ENCODE results near the gene DYNLRB2. TPM values are rescaled to one million over a fixed set of nuclear protein-coding genes. Genes with fewer than 3 reads are reported as not detected.

The DYNLRB2 gene
- total and polyA plus RNA-seq, 10 of the 15 experiments (the other 5 are each of a cell fraction or from before 2014, with no cell fraction given) = 0.21 to 1.2 (median 0.40) TPM; not detected in 5

GRCh38 chr16:80564394-80564793 is 23.6 kb downstream of the DYNLRB2 start:
- Histone ChIP-seq H3K27ac (ENCODE audit: control insufficient read depth, insufficient read depth) (no peak overlapping the region), H3K4me3 (no peak overlapping the region), H3K27me3 (replicated peaks in 1 of 2; ENCODE audit: control insufficient read depth in 2 of 2, insufficient read depth in 2 of 2, low read length in 1 of 2) (peaks cover 0 to 5% of the 10 kb centered on the region in 2 experiments; a peak in 1 of 4 replicates), H4K20me1 (ENCODE audit: control insufficient read depth, insufficient read depth) (no peaks in the 10 kb centered on the region), H3K9ac (ENCODE audit: control insufficient read depth, insufficient read depth, low read length) (no peak overlapping the region), H3K79me2 (ENCODE audit: control insufficient read depth, insufficient read depth, low read length) (no peaks in the 10 kb centered on the region), H3K36me3 (ENCODE audit: control insufficient read depth in 2 of 2, insufficient read depth in 2 of 2, low read length in 1 of 2) (no peaks in the 10 kb centered on the region), H3K4me2 (ENCODE audit: control insufficient read depth, insufficient read depth) (no peak overlapping the region), H3K9me3 (replicated peaks; ENCODE audit: control insufficient read depth, insufficient read depth, low read length) (no peaks in the 10 kb centered on the region), H3K4me1 (ENCODE audit: control insufficient read depth, insufficient read depth, low read length) (no peaks in the 10 kb centered on the region; the same call in 1 of the 2 replicates), H2AFZ (ENCODE audit: control insufficient read depth, low read depth, low read length) (no peak overlapping the region)
- ATAC-seq (no peak), FAIRE-seq (no peak), DNase-seq (ENCODE audit: low read depth, low spot score) (no peak)
- ChIA-PET RAD21 (ENCODE audit: unreplicated experiment) (no interaction called here), SMC1A (ENCODE audit: uncharacterized antibody, unreplicated experiment) (interaction anchor here (1.0 kb wide), 1 partner anchor 83 kb away, joined by 3 read pairs; no protein-coding TSS in a partner anchor), POLR2A (no interaction called here), CTCF (interaction anchor here (1.1 kb wide), 1 partner anchor 16 kb away, joined by 3 read pairs; no protein-coding TSS in a partner anchor)
- no TSS peak for BruUV-seq (replicated peaks)
- 61% methylated on average over 7 of the region's 7 CpGs for WGBS (ENCODE audit: insufficient coverage, insufficient replicate concordance, low lambda C conversion rate, missing lambda C conversion rate)
- in situ Hi-C loops (cut with MboI) = no loop called here
- intact Hi-C loops (cut with micrococcal nuclease; ENCODE audit: unreplicated experiment) = no loop called here
- TF ChIP-seq, protein P1, sequence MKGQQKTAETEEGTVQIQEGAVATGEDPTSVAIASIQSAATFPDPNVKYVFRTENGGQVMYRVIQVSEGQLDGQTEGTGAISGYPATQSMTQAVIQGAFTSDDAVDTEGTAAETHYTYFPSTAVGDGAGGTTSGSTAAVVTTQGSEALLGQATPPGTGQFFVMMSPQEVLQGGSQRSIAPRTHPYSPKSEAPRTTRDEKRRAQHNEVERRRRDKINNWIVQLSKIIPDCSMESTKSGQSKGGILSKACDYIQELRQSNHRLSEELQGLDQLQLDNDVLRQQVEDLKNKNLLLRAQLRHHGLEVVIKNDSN (IDR thresholded peaks at IDR 0.05; ENCODE audit: borderline replicate concordance, extremely low read length, insufficient read depth, low read depth, low read length) = no peak
- peak; percentile 47; the same call in 1 of the 2 replicates for TF ChIP-seq GABPA (IDR thresholded peaks at IDR 0.05; ENCODE audit: low read depth)

GRCh38 chr16:80569440-80570105 is 28.8 kb downstream of the DYNLRB2 start:
- DNase-seq (ENCODE audit: low read depth, low spot score) (no peak), FAIRE-seq (peak; percentile 77), ATAC-seq (no peak; the same call in 2 of the 3 replicates)
- Histone ChIP-seq H3K36me3 (ENCODE audit: control insufficient read depth in 2 of 2, insufficient read depth in 2 of 2, low read length in 1 of 2) (no peaks in the 10 kb centered on the region), H3K27ac (ENCODE audit: control insufficient read depth, insufficient read depth) (no peak overlapping the region), H2AFZ (ENCODE audit: control insufficient read depth, low read depth, low read length) (no peak overlapping the region), H3K4me1 (ENCODE audit: control insufficient read depth, insufficient read depth, low read length) (no peaks in the 10 kb centered on the region; the same call in 1 of the 2 replicates), H4K20me1 (ENCODE audit: control insufficient read depth, insufficient read depth) (no peaks in the 10 kb centered on the region), H3K4me3 (no peak overlapping the region), H3K4me2 (ENCODE audit: control insufficient read depth, insufficient read depth) (no peak overlapping the region), H3K27me3 (replicated peaks in 1 of 2; ENCODE audit: control insufficient read depth in 2 of 2, insufficient read depth in 2 of 2, low read length in 1 of 2) (no peaks in the 10 kb centered on the region), H3K9me3 (replicated peaks; ENCODE audit: control insufficient read depth, insufficient read depth, low read length) (no peaks in the 10 kb centered on the region; the same call in 1 of the 3 replicates), H3K79me2 (ENCODE audit: control insufficient read depth, insufficient read depth, low read length) (no peaks in the 10 kb centered on the region), H3K9ac (ENCODE audit: control insufficient read depth, insufficient read depth, low read length) (no peak overlapping the region)
- ChIA-PET CTCF (no interaction called here), RAD21 (ENCODE audit: unreplicated experiment) (no interaction called here), POLR2A (interaction anchor here (0.6 kb wide), 1 partner anchor 478 kb away, joined by 4 read pairs; no protein-coding TSS in a partner anchor), SMC1A (ENCODE audit: uncharacterized antibody, unreplicated experiment) (no interaction called here)
- 46% methylated on average over 9 of the region's 9 CpGs for WGBS (ENCODE audit: insufficient coverage, insufficient replicate concordance, low lambda C conversion rate, missing lambda C conversion rate)
- BruUV-seq (replicated peaks) = no TSS peak
- intact Hi-C loops (cut with micrococcal nuclease; ENCODE audit: unreplicated experiment) (no loop called here), in situ Hi-C loops (cut with MboI) (no loop called here)
- TF ChIP-seq FOXK2 (IDR thresholded peaks at IDR 0.05) = no peak
- TF ChIP-seq YY1 (IDR thresholded peaks at IDR 0.05; ENCODE audit: low read depth, low read length) = no peak
- no peak for TF ChIP-seq RFX5 (IDR thresholded peaks at IDR 0.05; ENCODE audit: low read depth, low read length)
- TF ChIP-seq, protein P2, sequence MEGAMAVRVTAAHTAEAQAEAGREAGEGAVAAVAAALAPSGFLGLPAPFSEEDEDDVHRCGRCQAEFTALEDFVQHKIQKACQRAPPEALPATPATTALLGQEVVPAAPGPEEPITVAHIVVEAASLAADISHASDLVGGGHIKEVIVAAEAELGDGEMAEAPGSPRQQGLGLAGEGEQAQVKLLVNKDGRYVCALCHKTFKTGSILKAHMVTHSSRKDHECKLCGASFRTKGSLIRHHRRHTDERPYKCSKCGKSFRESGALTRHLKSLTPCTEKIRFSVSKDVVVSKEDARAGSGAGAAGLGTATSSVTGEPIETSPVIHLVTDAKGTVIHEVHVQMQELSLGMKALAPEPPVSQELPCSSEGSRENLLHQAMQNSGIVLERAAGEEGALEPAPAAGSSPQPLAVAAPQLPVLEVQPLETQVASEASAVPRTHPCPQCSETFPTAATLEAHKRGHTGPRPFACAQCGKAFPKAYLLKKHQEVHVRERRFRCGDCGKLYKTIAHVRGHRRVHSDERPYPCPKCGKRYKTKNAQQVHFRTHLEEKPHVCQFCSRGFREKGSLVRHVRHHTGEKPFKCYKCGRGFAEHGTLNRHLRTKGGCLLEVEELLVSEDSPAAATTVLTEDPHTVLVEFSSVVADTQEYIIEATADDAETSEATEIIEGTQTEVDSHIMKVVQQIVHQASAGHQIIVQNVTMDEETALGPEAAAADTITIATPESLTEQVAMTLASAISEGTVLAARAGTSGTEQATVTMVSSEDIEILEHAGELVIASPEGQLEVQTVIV (IDR thresholded peaks at IDR 0.05; ENCODE audit: borderline replicate concordance, partially characterized antibody) = no peak
- TF ChIP-seq BRCA1 (IDR thresholded peaks at IDR 0.05; ENCODE audit: low read depth, low read length) = no peak
- no peak for TF ChIP-seq RAD51 (IDR thresholded peaks at IDR 0.05)
- TF ChIP-seq ESRRA (IDR thresholded peaks at IDR 0.05; ENCODE audit: low read length) = no peak
- TF ChIP-seq RBBP5 (conservative IDR thresholded peaks at IDR 0.05) = no peak
- TF ChIP-seq ZNF622 (IDR thresholded peaks at IDR 0.05) = no peak
- no peak for TF ChIP-seq ATF7 (IDR thresholded peaks at IDR 0.05; ENCODE audit: low read depth)
- no peak for TF ChIP-seq HCFC1 (IDR thresholded peaks at IDR 0.05; ENCODE audit: low read length)
- TF ChIP-seq JUNB (IDR thresholded peaks at IDR 0.05) = peak; percentile 76
- TF ChIP-seq ZNF207 (IDR thresholded peaks at IDR 0.05; ENCODE audit: borderline replicate concordance) = no peak
- TF ChIP-seq MXI1 (IDR thresholded peaks at IDR 0.05; ENCODE audit: low read depth, low read length) = no peak
